GM18907 (cell line): ENCODE results near the gene PLD2.

ENCODE experiments used
- ATAC-seq: cut with Tn5 transposase; IDR thresholded peaks from one replicate; pipeline ENCODE4 v1.9.1; 2021; ENCODE audit warnings: mild to moderate bottlenecking, moderate library complexity; ENCODE audit not compliant: unreplicated experiment

PLD2 gene

DNA sequence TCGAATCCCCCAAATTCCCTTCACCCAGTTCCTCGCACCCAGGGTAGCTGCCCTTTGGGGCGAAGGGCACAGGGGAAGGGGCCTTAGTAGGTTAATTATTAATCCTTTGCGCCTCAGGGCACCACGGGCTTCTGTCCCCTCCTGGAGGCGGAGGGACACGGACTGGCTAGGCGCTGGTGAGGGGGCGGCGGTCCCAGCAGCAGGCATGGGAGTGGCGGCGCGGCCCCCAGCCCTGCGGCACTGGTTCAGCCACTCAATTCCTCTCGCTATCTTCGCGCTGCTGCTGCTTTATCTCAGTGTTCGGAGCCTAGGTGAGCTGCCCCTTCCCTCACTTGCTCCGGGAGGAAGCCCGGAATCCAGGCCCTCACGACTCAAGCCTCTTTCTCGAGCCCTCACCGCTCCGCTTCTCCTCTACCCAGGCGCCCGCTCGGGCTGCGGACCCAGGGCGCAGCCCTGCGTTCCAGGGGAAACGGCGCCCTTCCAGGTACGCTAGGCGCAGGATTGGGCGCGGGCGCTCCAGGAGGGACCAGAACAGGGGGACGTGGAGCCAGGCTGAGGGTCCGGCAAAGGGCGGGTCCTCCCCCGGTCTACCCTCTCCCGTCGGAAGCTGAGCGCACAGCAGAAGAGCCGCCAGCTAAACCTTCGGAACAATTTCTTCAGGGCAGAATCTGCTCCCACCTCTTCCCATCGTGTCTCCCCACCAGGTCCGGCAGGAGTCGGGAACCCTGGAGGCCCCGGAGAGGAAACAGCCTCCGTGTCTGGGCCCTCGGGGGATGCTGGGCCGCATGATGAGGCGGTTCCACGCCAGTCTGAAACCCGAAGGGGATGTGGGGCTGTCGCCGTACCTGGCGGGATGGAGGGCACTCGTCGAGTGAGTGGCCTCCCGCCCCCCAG is 17.9 kb upstream of the PLD2 start, which contains the start of gene GLTPD2:
GLTPD2 (plus strand) TSS at position 158 of the 894 bp plus-strand sequence; CDS start at position 206, 48 bp downstream.
- no peak for ATAC-seq

DNA sequence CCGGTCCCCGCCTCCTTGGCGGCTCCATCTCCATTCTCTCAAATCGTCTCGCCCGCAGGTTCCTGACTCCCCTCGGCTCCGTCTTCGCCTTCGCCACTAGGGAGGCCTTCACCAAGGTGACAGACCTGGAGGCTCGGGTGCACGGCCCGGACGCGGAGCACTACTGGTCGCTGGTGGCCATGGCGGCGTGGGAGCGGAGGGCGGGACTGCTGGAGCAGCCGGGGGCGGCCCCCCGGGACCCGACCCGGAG is 17.3 kb upstream of the PLD2 start:
- no peak for ATAC-seq

DNA sequence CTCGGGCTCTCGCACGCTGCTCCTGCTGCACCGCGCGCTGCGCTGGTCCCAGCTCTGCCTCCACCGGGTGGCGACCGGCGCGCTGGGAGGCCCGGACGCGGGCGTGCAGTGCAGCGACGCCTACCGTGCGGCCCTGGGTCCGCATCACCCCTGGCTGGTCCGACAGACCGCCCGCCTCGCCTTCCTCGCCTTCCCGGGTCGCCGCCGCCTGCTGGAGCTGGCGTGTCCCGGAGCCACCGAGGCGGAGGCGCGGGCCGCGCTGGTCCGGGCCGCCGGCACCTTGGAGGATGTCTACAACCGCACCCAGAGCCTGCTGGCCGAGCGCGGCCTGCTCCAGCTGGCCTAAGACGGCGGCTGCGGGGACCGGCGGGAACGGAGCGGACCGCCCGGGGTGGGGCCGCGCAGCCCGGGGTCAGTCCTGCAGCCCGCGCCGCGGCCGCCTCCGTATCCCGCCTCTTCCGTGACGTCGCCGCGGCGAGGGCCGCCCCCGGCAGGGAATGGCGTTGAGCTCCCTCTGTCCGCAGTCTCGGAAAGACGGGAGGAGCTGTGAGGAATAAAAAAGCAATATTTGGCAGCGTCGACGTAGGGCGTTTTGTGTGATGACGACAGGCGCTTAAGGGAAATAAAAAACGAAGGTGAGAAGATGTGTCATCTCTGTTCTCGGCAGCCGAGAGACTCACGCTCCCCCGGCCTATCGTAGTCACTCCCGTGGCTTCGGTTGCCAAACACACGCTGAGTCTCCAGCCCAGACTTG is 16.8 kb upstream of the PLD2 start:
- ATAC-seq, result peak; percentile 86

DNA sequence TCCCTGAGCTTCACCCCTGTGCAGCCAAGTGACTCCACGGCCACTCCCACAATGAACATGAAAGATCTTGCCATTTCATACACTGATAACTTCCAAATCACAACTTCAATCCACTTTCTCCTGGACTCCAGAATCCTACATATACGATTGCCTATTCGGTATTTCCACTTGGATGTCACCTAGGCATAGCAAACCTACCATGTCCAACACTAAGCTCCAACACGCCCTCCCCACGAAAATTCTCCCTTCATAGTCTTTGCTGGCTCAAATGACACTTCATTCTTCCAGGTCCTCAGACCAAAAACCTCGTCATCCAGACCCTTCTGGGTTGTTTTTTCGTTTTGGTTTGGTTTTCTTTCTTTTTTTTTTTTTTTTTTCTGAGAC is 16.3 kb upstream of the PLD2 start:
- no peak for ATAC-seq

DNA sequence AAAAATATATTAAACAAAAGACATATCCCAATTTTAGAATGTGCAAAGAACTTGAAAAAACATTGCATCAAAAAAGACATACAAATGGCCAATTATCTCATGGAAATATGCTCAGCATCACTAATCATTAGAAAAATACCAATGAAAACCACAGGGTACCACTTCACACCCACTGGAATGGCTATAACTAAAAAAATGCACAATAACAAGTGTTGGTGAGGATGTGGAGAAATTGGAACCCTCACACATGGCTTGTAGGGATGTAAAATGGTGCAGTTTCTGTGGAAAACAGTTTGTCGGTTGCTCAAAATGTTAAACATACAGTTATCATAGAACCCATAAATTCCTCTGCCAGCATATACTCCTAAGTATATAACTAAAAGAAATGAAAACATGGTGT is 11.8 kb upstream of the PLD2 start:
- ATAC-seq, result no peak

DNA sequence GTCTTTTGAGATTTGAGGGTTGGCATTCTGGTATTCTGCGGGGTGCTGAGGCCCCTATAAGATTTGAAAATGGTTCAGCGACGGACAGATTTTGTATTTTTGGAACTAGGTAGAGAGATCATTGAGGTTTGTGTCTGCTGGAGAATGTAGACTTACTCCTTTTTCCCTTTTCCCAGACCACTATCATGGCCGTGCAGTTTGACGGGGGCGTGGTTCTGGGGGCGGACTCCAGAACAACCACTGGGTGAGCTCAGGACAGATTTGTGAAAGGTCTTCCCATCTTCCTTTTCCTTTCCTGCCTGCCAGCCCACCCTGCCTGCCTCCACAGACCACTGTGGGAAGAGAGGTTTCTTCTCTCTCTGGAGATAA is 10.4 kb upstream of the PLD2 start:
- no peak for ATAC-seq

DNA sequence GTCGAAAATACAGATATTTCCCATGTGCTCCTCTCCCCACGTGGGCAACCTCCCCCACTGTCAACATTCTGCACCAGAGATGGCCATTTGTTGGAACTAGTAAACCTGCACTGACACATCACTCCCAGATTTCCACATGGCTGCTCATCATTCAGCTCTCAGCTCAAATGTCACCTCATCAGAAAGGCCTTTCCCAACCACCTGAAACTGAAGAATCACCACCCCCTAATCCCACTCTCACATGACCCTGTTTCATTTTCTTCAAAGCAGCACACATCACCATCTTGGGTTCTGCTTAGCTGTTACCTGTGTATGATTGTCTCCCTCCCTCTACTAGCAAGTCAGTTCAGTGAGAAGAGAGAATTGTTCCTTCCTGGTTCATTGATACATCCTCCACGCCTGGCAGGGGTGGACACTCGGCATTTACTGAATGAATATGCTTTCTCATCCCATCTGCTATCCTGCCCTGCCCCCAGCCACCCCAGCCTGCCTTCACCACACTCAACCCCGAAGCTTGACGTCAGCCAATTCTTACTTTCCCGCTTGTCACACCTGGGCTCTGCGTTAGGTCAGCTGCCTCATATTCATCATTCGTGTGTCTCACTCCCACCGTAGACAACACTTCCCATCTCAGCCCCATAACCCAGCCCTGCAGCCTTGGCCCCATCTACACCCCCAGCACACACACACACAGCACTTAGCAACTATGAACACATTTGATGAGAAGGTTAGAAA is 6.3 kb upstream of the PLD2 start:
- ATAC-seq, result no peak

DNA sequence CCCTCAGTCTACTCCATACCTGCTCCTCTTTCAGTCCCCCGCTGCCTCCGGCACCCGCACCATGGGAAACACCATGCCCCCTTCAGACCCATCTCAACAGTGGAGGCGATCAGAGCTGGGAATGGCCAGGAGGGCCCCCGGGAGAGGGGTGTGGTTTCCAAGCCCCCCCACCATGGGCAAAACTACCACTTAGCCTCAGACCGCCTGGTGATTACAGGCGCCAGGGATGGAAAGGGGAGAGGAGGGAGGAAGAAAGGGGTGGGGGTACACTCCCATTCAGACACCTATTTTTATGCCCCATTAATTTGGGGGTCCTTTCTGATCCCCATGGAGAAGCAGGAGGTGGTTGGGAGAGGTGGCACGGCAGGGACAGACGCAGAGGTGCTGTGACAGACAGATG is 4.7 kb upstream of the PLD2 start, which contains the start of gene C17orf114:
C17orf114 (minus strand) TSS at position 101 of the 400 bp plus-strand sequence.
- ATAC-seq, result no peak

DNA sequence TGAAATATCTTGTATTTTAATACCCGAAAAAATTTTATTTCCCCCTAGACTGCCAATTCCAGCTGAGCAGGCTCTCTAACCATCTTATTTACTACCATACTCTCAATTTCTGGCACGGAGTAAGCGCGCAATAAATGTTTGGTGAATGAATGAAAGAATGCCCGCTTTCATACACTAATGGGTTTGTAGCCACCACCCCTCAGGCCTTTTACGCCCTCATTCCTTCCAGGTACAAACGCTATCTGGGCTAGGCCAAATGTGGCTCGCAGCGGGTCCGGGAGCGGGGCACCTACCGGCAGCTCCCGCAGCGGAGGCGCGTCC is 536 bp upstream of the PLD2 start:
- no peak for ATAC-seq

DNA sequence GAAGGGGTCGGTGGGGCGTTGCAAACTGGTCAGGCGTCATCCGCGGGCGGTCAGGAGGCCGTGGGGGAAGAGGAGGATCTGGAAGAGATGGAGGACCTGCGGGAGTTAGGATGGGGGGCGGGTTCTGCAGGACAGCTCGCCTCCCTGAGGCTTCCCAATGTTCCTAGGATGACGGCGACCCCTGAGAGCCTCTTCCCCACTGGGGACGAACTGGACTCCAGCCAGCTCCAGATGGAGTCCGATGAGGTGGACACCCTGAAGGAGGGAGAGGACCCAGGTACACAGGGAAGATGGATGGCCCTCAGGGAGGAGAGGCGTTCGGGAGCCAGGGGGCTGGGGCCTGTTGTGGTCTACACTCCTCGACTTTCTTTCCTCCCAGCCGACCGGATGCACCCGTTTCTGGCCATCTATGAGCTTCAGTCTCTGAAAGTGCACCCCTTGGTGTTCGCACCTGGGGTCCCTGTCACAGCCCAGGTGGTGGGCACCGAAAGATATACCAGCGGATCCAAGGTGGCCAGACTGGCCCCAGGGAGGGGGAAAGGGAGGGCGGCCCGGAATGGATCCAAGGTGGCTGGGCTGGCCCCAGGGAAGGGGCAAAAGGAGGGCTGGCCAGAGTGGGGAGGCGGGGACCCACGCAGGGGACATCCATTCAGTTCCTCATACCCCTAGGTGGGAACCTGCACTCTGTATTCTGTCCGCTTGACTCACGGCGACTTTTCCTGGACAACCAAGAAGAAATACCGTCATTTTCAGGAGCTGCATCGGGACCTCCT is 839 bp downstream of the PLD2 start:
- no peak for ATAC-seq

DNA sequence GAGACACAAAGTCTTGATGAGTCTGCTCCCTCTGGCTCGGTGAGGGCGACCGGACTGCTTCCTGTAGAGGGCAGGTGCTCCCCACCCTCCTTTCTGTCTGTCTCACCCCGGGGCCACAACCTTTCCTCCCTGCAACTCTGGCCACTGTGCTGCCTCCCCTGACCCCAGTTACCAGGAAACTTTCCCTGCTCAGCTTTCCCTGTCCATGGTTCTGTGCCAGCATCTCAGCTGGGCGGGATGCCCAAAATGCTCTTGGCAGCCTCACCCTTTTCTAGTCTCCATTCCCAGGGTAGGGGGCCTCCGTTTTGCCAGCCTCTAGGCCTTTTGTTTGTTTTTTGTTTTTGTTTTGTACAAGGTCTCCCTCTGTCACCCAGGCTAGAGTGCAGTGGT is 1.4 kb downstream of the PLD2 start:
- ATAC-seq, result no peak

DNA sequence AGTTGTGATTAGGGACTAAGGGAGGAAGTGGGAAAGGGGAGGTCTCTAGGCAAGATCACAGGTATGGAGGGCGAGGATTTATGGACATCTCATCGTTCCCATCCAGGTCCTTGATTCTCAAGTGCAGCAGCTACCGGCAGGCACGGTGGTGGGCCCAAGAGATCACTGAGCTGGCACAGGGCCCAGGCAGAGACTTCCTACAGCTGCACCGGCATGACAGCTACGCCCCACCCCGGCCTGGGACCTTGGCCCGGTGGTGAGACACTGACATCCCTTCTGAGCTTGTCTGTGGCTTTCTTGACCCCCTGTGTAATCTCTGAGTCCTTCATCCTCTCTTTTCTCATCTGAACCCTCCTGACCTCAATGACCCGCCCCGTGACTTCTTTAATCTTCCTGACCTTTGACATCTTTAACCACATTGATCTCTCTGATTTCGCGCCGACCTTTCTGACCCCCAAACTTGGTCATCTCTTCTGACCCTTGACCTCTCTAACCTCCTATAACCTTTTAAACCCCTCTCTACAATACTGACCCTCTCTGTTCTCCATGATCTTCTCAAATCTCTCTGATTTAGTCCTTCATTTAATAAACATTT is 3.8 kb downstream of the PLD2 start:
- no peak for ATAC-seq

DNA sequence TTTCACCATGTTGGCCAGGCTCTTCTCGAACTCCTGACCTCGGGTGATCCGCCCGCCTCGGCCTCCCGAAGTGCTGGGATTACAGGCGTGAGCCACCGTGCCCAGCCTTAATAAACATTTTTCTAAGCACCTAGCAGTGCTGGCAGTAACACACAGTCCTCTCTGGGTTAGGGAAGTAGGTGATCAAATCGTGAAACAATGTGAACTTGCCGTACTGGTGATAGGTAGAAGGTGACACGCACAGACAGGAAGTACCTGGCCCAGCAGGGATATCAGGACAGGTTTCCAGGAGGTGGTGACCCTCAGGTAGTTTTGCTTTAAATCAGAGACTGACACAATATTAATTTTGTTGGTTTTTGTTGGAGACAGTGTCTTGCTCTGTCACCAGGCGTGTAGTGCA is 4.5 kb downstream of the PLD2 start:
- no peak for ATAC-seq

DNA sequence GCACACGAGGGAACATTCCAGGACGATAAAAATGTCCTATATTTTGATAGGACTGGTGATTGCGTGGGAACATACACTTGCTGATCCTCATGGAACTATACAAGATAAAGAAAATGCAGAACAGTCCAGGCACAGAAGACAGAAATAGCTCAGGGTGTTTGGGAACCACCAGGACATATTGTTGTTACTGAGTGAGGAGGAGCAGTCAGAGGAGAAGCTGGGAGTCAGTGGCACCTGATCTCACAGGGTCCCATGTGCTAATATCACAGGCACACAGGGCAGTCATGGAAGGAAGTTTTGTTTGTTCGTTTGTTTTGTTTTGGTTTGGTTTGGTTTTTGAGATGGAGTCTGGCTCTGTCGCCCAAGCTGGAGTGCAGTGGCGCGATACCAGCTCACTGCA is 5.7 kb downstream of the PLD2 start:
- ATAC-seq, result no peak

DNA sequence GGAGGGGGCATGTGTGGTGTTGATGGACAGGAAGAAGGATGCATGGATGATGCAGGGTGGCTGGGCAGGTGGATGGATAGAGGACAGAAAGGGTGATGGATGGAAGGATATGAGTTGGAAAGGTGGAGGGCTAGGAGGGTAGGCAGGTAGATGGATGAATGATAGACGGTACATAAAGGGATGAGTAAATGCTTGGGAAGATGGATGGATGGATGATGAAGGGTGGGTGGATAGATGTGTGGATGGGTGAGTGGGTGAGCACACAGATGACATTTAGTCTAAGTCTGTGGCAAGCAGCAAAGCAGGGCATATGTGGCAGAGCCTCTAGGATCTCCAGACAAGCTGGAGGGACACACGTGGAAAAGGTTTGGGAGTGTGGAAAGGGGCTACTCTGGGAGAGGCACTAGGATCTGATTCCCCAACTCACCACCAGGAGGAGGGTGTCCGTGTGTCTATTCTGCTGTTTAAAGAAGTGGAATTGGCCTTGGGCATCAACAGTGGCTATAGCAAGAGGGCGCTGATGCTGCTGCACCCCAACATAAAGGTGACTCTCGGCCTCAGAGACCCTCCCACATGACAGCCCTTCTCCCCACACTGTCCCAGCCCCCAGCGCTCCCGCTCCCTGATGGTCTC is 8.2 kb downstream of the PLD2 start:
- ATAC-seq, result no peak

DNA sequence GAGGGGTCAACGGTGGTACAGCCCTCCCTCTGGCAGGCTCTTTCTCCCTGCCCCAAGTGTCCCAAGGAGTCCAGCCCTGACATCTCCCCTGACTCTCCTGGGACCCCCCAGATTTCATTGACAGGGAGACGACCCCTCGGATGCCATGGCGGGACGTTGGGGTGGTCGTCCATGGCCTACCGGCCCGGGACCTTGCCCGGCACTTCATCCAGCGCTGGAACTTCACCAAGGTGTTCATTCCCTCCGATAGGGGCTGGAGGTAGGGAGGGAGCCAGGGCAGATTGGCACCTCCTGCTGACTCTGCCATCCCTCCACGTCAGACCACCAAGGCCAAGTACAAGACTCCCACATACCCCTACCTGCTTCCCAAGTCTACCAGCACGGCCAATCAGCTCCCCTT is 9.9 kb downstream of the PLD2 start:
- ATAC-seq, result no peak

DNA sequence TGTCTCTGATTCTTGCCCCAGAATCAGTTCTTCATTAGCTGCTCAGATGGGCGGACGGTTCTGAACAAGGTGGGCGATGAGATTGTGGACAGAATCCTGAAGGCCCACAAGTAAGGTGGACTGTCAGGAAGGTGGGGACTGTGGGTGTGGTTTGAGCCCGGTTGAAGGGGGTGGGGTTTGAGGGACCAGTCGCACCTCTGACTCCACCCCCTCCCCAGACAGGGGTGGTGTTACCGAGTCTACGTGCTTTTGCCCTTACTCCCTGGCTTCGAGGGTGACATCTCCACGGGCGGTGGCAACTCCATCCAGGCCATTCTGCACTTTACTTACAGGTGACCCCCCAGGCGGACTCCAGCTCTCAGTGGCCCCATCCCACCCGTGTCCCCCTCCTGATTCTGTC is 11.3 kb downstream of the PLD2 start:
- ATAC-seq, result no peak

DNA sequence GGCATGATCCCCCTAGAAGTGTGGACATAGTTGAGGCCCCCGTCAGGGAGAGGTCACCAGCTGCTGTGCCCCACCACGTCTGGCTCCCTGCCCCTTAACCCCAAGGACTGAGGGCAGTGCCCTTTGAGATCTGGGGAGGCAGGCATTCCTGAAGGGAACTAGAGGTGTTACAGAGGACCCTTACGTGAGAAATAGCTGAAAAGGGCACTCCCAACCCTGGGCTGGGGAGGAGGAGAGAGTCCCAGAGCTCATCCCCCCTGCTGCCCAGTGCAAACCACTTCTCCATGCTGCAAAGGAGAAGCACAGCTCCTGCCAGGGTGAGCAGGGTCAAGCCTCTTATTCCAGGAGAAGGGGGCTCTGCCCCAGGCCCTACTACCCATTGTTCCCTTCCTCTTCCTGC is 15.9 kb downstream of the PLD2 start:
- no peak for ATAC-seq

DNA sequence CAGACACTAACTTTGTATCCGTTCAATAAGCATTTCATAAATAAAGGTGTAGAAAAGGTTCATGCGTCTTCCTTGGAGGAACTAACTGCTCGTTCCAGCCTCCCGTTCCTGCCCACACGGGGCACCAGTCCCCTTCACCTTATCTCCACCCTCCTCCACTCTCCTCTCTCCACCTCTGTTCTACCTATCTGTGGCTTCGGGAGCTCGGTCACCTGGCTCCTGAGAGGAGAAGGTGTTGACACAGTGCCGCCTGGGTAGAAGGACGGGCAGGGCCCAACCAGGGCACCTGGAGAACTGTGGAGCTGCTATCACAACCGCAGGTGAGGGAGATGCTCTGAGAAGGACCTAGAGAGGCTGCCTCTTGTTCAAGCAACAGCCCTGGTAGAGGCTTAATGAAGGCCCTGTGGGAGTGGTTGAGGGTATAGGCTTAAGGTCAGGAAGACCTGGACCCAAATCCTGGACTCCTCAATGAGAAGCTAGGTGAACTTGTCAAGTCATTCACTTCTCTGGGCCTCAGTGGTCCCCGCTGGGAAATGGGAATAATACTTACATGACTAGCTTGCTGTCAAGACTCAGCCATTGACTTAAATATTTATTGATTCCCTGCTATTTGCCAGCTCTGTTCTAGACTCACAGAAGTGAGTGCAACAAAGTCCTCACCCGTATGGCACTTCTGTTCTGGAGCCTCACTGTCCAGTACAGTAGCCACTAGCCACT is 16.6 kb downstream of the PLD2 start:
- no peak for ATAC-seq

DNA sequence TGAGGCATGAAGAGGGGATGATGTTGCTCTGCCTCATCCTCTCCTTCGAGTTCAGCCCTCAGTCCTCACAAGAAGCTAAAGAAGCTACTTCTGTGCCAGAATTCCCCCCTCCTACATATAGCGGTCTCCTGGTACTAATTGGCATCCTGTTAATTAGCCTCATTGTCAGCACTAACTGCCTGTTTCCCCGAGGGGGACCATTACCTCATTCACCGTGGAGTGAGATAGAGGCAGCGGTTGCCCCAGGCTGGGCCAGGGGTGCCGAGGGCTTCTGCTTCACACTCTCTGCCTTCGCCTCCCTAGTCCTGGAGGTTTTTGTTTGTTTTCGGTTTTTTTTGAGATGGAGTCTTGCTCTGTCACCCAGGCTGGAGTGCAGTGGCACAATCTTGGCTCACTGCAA is 20.4 kb downstream of the PLD2 start:
- ATAC-seq, result no peak
